Central memory CD8-positive, alpha-beta T cell (primary cell): Measurements from ENCODE around the gene SHLD1.
"Not testable (repeated sequence)": the region's sequence is repeated elsewhere in the genome, so short reads cannot be mapped to it uniquely, and the experiment has no call there.

ENCODE experiments used
- ATAC-seq: fragments of 150-1000 bp; cut with Tn5 transposase; replicated peaks from 2 replicates; pipeline ENCODE4 v1.10.0; 2022; ENCODE audit warnings: mild to moderate bottlenecking, moderate FRiP score, moderate number of reproducible peaks; ENCODE audit not compliant: poor library complexity, severe bottlenecking; ENCODE audit errors: extremely low read depth
- DNase-seq, 2 donors: peaks; one replicate each; pipeline ENCODE4 v3.0.0; 2021; ENCODE audit warnings: low spot score in 2 of 2
- H3K27ac Mint-ChIP-seq: one replicate; pipeline ENCODE4 v1.8.0; 2022; ENCODE audit warnings: low read depth, mild to moderate bottlenecking, moderate library complexity, mixed read lengths
- H3K27me3 Mint-ChIP-seq: one replicate; pipeline ENCODE4 v1.8.0; 2022; ENCODE audit warnings: mixed read lengths
- H3K36me3 Mint-ChIP-seq: one replicate; pipeline ENCODE4 v1.8.0; 2022; ENCODE audit warnings: mild to moderate bottlenecking, moderate library complexity, mixed read lengths; ENCODE audit not compliant: insufficient read depth
- H3K4me1 Mint-ChIP-seq: one replicate; pipeline ENCODE4 v1.8.0; 2022; ENCODE audit warnings: mixed read lengths
- H3K4me3 Mint-ChIP-seq: one replicate; pipeline ENCODE4 v1.8.0; 2022; ENCODE audit warnings: mild to moderate bottlenecking, moderate library complexity, mixed read lengths
- H3K9me3 Mint-ChIP-seq: one replicate; pipeline ENCODE4 v1.8.0; 2022; ENCODE audit warnings: mixed read lengths

Gene SHLD1

GRCh38 chr20:5789827-5790226 is 39.6 kb downstream of the SHLD1 start:
- Mint-ChIP-seq H3K4me1 (peaks cover 5% of the 10 kb centered on the region), H3K36me3 (peaks cover 26% of the 10 kb centered on the region), H3K27me3 (no peaks in the 10 kb centered on the region), H3K4me3 (no peak overlapping the region), H3K9me3 (no peaks in the 10 kb centered on the region), H3K27ac (no peak overlapping the region)
- DNase-seq (no peak), ATAC-seq (no peak)

GRCh38 chr20:5793916-5794315 is 43.7 kb downstream of the SHLD1 start:
- Mint-ChIP-seq H3K9me3 (no peaks in the 10 kb centered on the region), H3K4me1 (peaks cover 12% of the 10 kb centered on the region), H3K4me3 (no peak overlapping the region), H3K36me3 (peaks cover 24% of the 10 kb centered on the region), H3K27ac (no peak overlapping the region), H3K27me3 (no peaks in the 10 kb centered on the region)
- DNase-seq = no peak
- no peak for ATAC-seq

DNA sequence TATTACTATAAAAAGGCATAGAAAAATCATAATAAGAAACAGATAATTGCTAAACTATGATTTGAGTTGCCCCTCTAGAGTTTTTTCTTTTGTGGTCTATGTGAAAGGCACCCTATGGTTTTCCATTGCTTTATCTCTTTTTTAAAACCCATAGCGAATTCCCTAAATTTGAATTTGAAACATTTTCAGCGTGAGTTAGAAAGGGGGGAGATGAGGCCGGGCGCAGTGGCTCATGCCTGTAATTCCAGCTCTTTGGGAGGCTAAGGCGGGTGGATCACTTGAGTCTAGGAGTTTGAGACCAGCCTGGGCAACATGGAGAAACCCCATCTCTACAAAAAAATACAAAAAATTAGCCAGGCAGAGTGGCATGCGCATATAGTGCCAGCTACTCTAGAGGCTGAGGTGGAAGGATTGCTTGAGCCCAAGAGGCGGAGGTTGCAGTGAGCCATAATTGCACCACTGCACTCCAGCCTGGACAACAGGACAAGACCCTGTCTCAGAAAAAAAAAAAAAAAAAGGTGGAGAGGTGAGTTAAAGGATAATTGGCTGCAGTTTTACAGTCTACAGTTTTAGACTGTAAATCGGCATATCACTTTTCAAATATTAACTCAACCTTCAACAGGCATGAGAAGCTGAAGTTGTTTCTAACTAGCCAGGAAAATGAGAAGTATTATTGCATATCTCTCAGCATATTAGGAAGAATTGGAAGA is 46.3 kb downstream of the SHLD1 start:
- ATAC-seq (no peak), DNase-seq (no peak)
- peaks cover 17% of the 10 kb centered on the region for H3K36me3 Mint-ChIP-seq
- peak overlapping the region; percentile 57 for H3K27ac Mint-ChIP-seq
- no peaks in the 10 kb centered on the region for H3K27me3 Mint-ChIP-seq
- H3K4me1 Mint-ChIP-seq = peaks cover 12% of the 10 kb centered on the region
- H3K9me3 Mint-ChIP-seq = no peaks in the 10 kb centered on the region
- H3K4me3 Mint-ChIP-seq = no peak overlapping the region

DNA sequence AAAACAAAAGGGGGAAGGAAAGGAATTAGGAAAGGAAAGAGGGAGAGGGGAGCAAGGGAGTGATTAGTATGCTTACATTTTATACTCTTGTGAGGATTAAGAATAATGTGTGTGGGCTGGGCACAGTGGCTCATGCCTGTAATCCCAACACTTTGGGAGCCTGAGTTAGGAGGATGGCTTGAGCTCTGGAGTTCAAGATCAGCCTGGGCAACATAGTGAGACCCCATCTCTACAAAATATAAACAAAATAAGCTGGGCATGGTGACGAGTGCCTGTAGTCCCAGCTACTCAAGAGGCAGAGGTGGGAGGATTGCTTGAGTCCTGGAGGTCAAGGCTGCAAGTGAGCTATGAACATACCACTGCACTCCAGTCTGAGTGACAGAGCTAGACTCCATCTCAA is 47.0 kb downstream of the SHLD1 start:
- Mint-ChIP-seq H3K27me3 (no peaks in the 10 kb centered on the region), H3K4me3 (no peak overlapping the region), H3K4me1 (peaks cover 14% of the 10 kb centered on the region), H3K36me3 (peaks cover 13% of the 10 kb centered on the region), H3K27ac (peak overlapping the region; percentile 57), H3K9me3 (no peaks in the 10 kb centered on the region)
- DNase-seq (no peak), ATAC-seq (no peak)

DNA sequence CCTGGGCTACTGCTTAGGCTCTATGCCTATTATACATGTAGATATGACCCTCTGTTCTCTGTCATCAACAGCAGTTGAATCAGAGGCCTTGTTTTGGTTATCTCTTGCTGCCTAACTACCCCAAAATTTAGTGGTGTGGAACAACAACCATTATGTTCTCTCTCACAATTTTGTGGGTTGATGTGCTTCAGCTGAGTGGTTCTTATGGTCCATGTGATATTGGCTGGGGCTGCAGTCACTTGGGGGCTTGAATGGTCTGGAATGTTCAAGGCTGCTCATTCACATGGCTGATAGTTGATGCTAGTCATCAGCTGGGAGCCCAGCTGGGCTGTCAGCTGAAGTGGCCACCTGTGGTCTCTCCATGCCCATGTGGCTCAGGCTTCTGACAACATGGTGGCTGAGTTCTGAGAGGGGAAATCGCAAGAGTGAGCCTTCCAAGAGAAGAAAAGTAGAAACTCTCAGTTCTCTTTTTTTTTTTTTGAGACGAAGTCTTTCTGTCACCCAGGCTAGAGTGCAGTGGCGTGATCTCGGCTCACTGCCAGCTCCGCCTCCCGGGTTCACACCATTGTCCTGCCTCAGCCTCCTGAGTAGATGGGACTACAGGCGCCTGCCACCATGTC is 47.8 kb downstream of the SHLD1 start:
- no peaks in the 10 kb centered on the region for H3K9me3 Mint-ChIP-seq
- H3K27ac Mint-ChIP-seq = peak overlapping the region; percentile 46
- peaks cover 8% of the 10 kb centered on the region for H3K36me3 Mint-ChIP-seq
- DNase-seq (no peak), ATAC-seq (peak; percentile 28)
- H3K27me3 Mint-ChIP-seq = no peaks in the 10 kb centered on the region
- H3K4me3 Mint-ChIP-seq = no peak overlapping the region
- peaks cover 21% of the 10 kb centered on the region for H3K4me1 Mint-ChIP-seq

- peak; percentile 37 for ATAC-seq
- H3K4me3 Mint-ChIP-seq, H3K27me3 Mint-ChIP-seq, DNase-seq, H3K9me3 Mint-ChIP-seq, H3K36me3 Mint-ChIP-seq: not testable (repeated sequence)
- peak overlapping the region; percentile 68 for H3K27ac Mint-ChIP-seq
- peaks cover 30% of the 10 kb centered on the region for H3K4me1 Mint-ChIP-seq
Measured at GRCh38 chr20:5803754-5804303, 53.6 kb downstream of the SHLD1 start.

GRCh38 chr20:5806457-5807263 is 56.5 kb downstream of the SHLD1 start:
- Mint-ChIP-seq H3K27ac (peak overlapping the region; percentile 82), H3K4me3 (no peak overlapping the region), H3K36me3 (peaks cover 6% of the 10 kb centered on the region), H3K9me3 (no peaks in the 10 kb centered on the region), H3K4me1 (peaks cover 30% of the 10 kb centered on the region), H3K27me3 (no peaks in the 10 kb centered on the region)
- no peak for ATAC-seq
- no peak for DNase-seq

DNA sequence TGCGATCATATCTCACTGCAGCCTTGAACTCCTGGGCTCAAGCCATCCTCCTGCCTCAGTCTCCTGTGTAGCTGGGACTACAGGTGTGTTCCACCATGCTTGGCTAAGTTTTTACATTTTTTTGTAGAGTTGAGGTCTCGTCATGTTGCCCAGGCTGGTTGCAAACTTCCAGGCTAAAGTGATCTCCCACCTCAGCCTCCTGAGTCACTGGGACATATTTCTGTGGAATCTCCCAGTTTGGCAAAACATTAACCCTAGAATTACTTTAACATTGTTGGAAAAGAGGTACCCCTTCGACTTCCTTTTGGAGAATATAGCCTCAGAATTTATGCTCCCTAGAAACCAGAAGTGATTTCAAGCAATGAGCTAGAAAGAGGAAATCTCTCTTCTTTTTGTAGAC is 57.2 kb downstream of the SHLD1 start:
- no peaks in the 10 kb centered on the region for H3K9me3 Mint-ChIP-seq
- peak overlapping the region; percentile 82 for H3K27ac Mint-ChIP-seq
- DNase-seq (no peak), ATAC-seq (no peak)
- H3K4me3 Mint-ChIP-seq = no peak overlapping the region
- no peaks in the 10 kb centered on the region for H3K27me3 Mint-ChIP-seq
- H3K36me3 Mint-ChIP-seq = peaks cover 6% of the 10 kb centered on the region
- H3K4me1 Mint-ChIP-seq = peaks cover 25% of the 10 kb centered on the region

- DNase-seq = no peak
- peaks cover 6% of the 10 kb centered on the region for H3K36me3 Mint-ChIP-seq
- no peaks in the 10 kb centered on the region for H3K9me3 Mint-ChIP-seq
- no peak overlapping the region for H3K27ac Mint-ChIP-seq
- no peak overlapping the region for H3K4me3 Mint-ChIP-seq
- peaks cover 21% of the 10 kb centered on the region for H3K4me1 Mint-ChIP-seq
- no peaks in the 10 kb centered on the region for H3K27me3 Mint-ChIP-seq
- no peak for ATAC-seq
Measured at GRCh38 chr20:5808901-5809300, 58.7 kb downstream of the SHLD1 start.

DNA sequence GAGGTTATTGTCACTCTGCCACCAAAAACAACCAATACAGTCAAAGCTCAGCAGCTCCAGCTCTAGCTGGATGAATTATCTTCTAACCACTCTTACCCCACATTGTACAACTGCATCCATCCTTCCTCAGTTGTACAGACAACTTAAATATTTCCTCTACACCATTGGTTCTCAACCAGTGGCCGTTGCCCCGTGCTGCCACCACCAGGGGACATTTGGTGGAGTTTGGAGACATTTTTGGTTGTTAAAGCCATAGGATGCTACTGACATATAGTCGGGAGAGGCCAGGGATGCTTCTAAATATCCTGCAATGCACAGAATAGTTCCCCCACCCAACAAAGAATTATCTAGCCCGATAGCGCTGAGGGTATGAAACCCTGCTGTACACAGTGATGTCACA is 59.3 kb downstream of the SHLD1 start:
- Mint-ChIP-seq H3K27me3 (no peaks in the 10 kb centered on the region), H3K36me3 (peaks cover 6% of the 10 kb centered on the region)

GRCh38 chr20:5810800-5811422 is 60.7 kb downstream of the SHLD1 start:
- ATAC-seq = no peak
- Mint-ChIP-seq H3K9me3 (no peaks in the 10 kb centered on the region), H3K4me1 (peaks cover 15% of the 10 kb centered on the region), H3K27me3 (no peaks in the 10 kb centered on the region), H3K4me3 (no peak overlapping the region), H3K27ac (no peak overlapping the region), H3K36me3 (peaks cover 3% of the 10 kb centered on the region)
- no peak for DNase-seq

More for the DNA sequence above, 59.3 kb downstream of the SHLD1 start:
- H3K4me1 Mint-ChIP-seq = peaks cover 21% of the 10 kb centered on the region
- no peak overlapping the region for H3K27ac Mint-ChIP-seq
- no peaks in the 10 kb centered on the region for H3K9me3 Mint-ChIP-seq
- no peak overlapping the region for H3K4me3 Mint-ChIP-seq
- DNase-seq (no peak), ATAC-seq (no peak)

DNA sequence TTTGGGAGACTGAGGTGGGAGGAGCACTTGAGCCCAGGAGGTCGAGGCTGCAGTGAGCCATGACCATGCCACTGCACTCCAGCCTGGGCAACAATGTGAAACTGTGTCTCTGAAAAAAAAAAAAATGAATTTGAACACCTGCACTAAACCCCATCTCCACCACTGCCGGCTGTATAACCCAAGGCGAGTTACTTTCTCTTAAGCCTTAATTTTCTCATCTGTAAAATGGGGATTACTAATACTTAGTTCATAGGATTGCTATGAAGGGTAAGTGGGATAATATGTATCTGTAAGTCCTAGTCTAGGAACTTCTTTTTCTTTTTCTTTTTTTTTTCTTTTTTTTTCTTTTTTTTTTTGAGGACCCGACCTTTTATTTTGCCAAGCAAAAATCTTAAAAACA is 61.5 kb downstream of the SHLD1 start:
- Mint-ChIP-seq H3K27ac (no peak overlapping the region), H3K36me3 (peaks cover 3% of the 10 kb centered on the region), H3K4me1 (peaks cover 8% of the 10 kb centered on the region), H3K4me3 (no peak overlapping the region), H3K9me3 (no peaks in the 10 kb centered on the region), H3K27me3 (no peaks in the 10 kb centered on the region)
- DNase-seq (no peak), ATAC-seq (no peak)
